ENCODE measurements around the gene STK32B.

STK32B gene

DNA sequence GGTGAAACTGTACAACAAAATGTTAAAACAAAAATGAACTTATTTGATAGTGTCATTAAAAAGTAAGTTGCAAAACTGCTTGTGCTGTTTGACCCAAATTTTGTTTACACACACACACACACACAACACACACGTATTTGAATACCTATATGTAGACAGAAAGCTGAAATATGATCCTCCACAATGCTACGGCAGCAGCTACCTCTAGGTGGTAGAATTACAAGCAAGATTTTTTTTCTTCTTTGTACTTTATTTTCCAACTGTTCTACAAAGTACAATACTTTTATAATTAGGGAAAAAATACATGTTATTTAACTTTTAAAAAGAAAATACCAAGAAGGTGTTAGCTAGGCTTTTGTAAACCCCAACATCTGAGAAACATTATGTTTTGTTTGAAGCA, 33.2 kb upstream of the STK32B start:
- Histone ChIP-seq H3K9me3 (ENCODE audit: control insufficient read depth in 1 of 2, low read length in 2 of 2) (no peaks in the 10 kb centered on the region), H3K27ac (ENCODE audit: low read length) (no peak overlapping the region), H3K27me3 (ENCODE audit: low read depth, low read length) (no peaks in the 10 kb centered on the region), H3K4me1 (ENCODE audit: control insufficient read depth in 1 of 2, insufficient read depth in 2 of 2, low read length in 2 of 2) (peaks cover 0 to 10% of the 10 kb centered on the region in 2 donors), H3K36me3 (ENCODE audit: control insufficient read depth in 1 of 2, insufficient read depth in 2 of 2, low read length in 2 of 2) (no peaks in the 10 kb centered on the region), H3K4me3 (ENCODE audit: low read depth in 1 of 2, low read length in 2 of 2) (no peak overlapping the region)

DNA sequence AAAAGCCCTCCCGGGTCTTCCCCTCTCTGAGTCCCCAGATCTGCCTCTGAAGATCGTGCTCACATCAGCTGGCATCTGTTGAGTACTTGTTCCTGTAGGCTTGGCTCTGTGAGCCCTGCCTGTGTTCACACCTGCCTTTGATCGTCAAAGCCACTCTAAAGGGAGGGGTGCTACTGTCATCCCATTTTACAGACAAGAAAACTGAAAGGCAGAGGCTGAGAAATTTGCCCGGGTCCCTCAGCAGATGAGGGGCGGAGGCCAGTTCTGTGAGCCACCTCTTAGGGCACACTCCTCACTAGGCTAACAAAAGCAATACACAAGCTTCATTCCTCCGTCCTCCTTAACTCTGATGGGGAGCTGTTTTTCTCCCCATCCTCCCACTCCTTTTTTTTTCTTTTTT, 32.7 kb upstream of the STK32B start:
- Histone ChIP-seq H3K27me3 (ENCODE audit: low read depth, low read length) (no peaks in the 10 kb centered on the region), H3K27ac (ENCODE audit: low read length) (no peak overlapping the region), H3K9me3 (ENCODE audit: control insufficient read depth in 1 of 2, low read length in 2 of 2) (no peaks in the 10 kb centered on the region), H3K36me3 (ENCODE audit: control insufficient read depth in 1 of 2, insufficient read depth in 2 of 2, low read length in 2 of 2) (no peaks in the 10 kb centered on the region), H3K4me3 (ENCODE audit: low read depth in 1 of 2, low read length in 2 of 2) (no peak overlapping the region), H3K4me1 (ENCODE audit: control insufficient read depth in 1 of 2, insufficient read depth in 2 of 2, low read length in 2 of 2) (peaks cover 0 to 10% of the 10 kb centered on the region in 2 donors)

DNA sequence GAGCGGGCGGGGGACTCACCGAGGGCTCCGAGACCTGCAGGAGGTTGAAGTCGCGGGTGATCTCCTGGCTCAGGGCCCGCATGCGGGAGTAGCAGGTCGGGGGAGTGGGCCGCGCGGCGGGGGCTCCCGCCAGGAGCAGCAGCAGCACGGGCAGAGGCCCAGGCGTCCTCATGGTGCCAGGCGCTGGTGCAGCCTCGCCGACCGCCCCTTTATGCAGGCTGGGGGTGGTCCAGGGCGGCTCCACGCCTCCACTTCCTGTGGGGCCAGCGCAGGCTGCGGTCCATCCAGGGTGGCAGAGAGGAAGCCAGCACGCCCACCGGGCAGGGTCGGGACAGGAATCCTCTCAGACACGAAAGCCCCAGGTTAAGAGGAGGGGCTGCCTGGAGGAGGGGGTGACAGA, 32.0 kb upstream of the STK32B start, which contains the start of gene CYTL1:
Gene CYTL1, minus strand, starts transcription at position 185 of the 400 bp plus-strand sequence. Its CDS starts 13 bp downstream, at position 172.
- no peaks in the 10 kb centered on the region for H3K27me3 ChIP-seq (ENCODE audit: low read depth, low read length)
- H3K27ac ChIP-seq (ENCODE audit: low read length) = no peak within 1 kb of the TSS
- H3K9me3 ChIP-seq (ENCODE audit: control insufficient read depth in 1 of 2, low read length in 2 of 2) = no peaks in the 10 kb centered on the region
- H3K4me1 ChIP-seq (ENCODE audit: control insufficient read depth in 1 of 2, insufficient read depth in 2 of 2, low read length in 2 of 2) = peaks cover 0 to 10% of the 10 kb centered on the region in 2 donors
- no peaks in the 10 kb centered on the region for H3K36me3 ChIP-seq (ENCODE audit: control insufficient read depth in 1 of 2, insufficient read depth in 2 of 2, low read length in 2 of 2)
- H3K4me3 ChIP-seq (ENCODE audit: low read depth in 1 of 2, low read length in 2 of 2) = peak within 1 kb of the TSS in 1 of 2 donors; percentile 50

GRCh38 chr4:5019796-5020195, 31.5 kb upstream of the STK32B start:
- peaks cover 0 to 10% of the 10 kb centered on the region in 2 donors for H3K4me1 ChIP-seq (ENCODE audit: control insufficient read depth in 1 of 2, insufficient read depth in 2 of 2, low read length in 2 of 2)
- no peaks in the 10 kb centered on the region for H3K9me3 ChIP-seq (ENCODE audit: control insufficient read depth in 1 of 2, low read length in 2 of 2)
- no peaks in the 10 kb centered on the region for H3K36me3 ChIP-seq (ENCODE audit: control insufficient read depth in 1 of 2, insufficient read depth in 2 of 2, low read length in 2 of 2)
- H3K27me3 ChIP-seq (ENCODE audit: low read depth, low read length) = no peaks in the 10 kb centered on the region
- no peak overlapping the region for H3K4me3 ChIP-seq (ENCODE audit: low read depth in 1 of 2, low read length in 2 of 2)
- H3K27ac ChIP-seq (ENCODE audit: low read length) = no peak overlapping the region

GRCh38 chr4:5020341-5020740, 30.9 kb upstream of the STK32B start:
- Histone ChIP-seq H3K4me3 (ENCODE audit: low read depth in 1 of 2, low read length in 2 of 2) (no peak overlapping the region), H3K9me3 (ENCODE audit: control insufficient read depth in 1 of 2, low read length in 2 of 2) (no peaks in the 10 kb centered on the region), H3K27ac (ENCODE audit: low read length) (no peak overlapping the region), H3K27me3 (ENCODE audit: low read depth, low read length) (no peaks in the 10 kb centered on the region), H3K36me3 (ENCODE audit: control insufficient read depth in 1 of 2, insufficient read depth in 2 of 2, low read length in 2 of 2) (no peaks in the 10 kb centered on the region), H3K4me1 (ENCODE audit: control insufficient read depth in 1 of 2, insufficient read depth in 2 of 2, low read length in 2 of 2) (peaks cover 0 to 10% of the 10 kb centered on the region in 2 donors)

- Histone ChIP-seq H3K4me1 (ENCODE audit: control insufficient read depth in 1 of 2, insufficient read depth in 2 of 2, low read length in 2 of 2) (peaks cover 0 to 10% of the 10 kb centered on the region in 2 donors), H3K27ac (ENCODE audit: low read length) (no peak overlapping the region), H3K4me3 (ENCODE audit: low read depth in 1 of 2, low read length in 2 of 2) (no peak overlapping the region), H3K27me3 (ENCODE audit: low read depth, low read length) (no peaks in the 10 kb centered on the region), H3K36me3 (ENCODE audit: control insufficient read depth in 1 of 2, insufficient read depth in 2 of 2, low read length in 2 of 2) (no peaks in the 10 kb centered on the region), H3K9me3 (ENCODE audit: control insufficient read depth in 1 of 2, low read length in 2 of 2) (no peaks in the 10 kb centered on the region)
Observed at GRCh38 chr4:5021546-5021945, 29.7 kb upstream of the STK32B start.

DNA sequence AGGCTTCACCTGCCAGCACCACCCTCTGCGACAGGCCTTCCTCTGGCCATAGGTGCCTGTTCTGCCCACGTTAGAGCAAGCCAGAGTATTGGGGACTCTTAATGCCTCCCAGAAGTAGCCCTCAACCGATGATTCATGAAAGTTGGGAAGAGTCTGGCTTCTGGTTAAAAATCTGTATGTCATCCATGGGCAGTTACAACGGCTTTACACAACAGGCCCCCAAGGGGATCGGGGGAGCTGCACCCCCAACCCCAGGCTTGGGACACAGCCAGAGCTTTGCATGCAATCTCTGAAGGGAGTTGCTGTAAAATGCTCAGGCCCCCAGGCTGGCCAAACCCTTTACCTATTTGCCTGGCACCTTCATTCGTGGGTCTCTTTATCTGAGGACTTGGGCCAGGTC, 26.6 kb upstream of the STK32B start:
- no peaks in the 10 kb centered on the region for H3K9me3 ChIP-seq (ENCODE audit: control insufficient read depth in 1 of 2, low read length in 2 of 2)
- H3K4me1 ChIP-seq (ENCODE audit: control insufficient read depth in 1 of 2, insufficient read depth in 2 of 2, low read length in 2 of 2) = peaks cover 0 to 3% of the 10 kb centered on the region in 2 donors
- no peaks in the 10 kb centered on the region for H3K36me3 ChIP-seq (ENCODE audit: control insufficient read depth in 1 of 2, insufficient read depth in 2 of 2, low read length in 2 of 2)
- no peak overlapping the region for H3K4me3 ChIP-seq (ENCODE audit: low read depth in 1 of 2, low read length in 2 of 2)
- H3K27me3 ChIP-seq (ENCODE audit: low read depth, low read length) = no peaks in the 10 kb centered on the region
- H3K27ac ChIP-seq (ENCODE audit: low read length) = no peak overlapping the region

DNA sequence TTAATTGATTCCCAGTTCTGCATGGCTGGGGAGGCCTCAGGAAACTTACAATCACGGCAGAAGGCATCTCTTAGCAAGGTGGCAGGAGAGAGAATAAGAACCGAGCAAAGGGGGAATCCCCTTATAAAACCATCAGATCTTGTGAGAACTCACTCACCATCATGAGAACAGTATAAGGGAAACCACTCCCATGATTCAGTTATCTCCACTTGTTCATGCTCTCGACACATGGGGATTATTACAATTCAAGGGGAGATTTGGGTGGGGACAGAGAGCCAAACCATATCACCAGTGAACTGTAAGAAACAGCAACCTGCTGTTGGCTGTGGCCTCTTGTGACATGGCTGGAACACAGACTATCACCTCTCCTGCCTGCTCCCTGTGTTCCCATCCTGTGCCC, 24.9 kb upstream of the STK32B start:
- H3K9me3 ChIP-seq (ENCODE audit: control insufficient read depth in 1 of 2, low read length in 2 of 2) = no peaks in the 10 kb centered on the region

GRCh38 chr4:5027346-5027745, 23.9 kb upstream of the STK32B start:
- H3K36me3 ChIP-seq (ENCODE audit: control insufficient read depth in 1 of 2, insufficient read depth in 2 of 2, low read length in 2 of 2) = no peaks in the 10 kb centered on the region
- no peaks in the 10 kb centered on the region for H3K9me3 ChIP-seq (ENCODE audit: control insufficient read depth in 1 of 2, low read length in 2 of 2)
- no peaks in the 10 kb centered on the region for H3K4me1 ChIP-seq (ENCODE audit: control insufficient read depth in 1 of 2, insufficient read depth in 2 of 2, low read length in 2 of 2)
- H3K27me3 ChIP-seq (ENCODE audit: low read depth, low read length) = no peaks in the 10 kb centered on the region
- H3K4me3 ChIP-seq (ENCODE audit: low read depth in 1 of 2, low read length in 2 of 2) = no peak overlapping the region
- H3K27ac ChIP-seq (ENCODE audit: low read length) = no peak overlapping the region

More for the DNA sequence above, 24.9 kb upstream of the STK32B start:
- no peaks in the 10 kb centered on the region for H3K27me3 ChIP-seq (ENCODE audit: low read depth, low read length)
- H3K36me3 ChIP-seq (ENCODE audit: control insufficient read depth in 1 of 2, insufficient read depth in 2 of 2, low read length in 2 of 2) = no peaks in the 10 kb centered on the region
- H3K4me1 ChIP-seq (ENCODE audit: control insufficient read depth in 1 of 2, insufficient read depth in 2 of 2, low read length in 2 of 2) = no peaks in the 10 kb centered on the region
- no peak overlapping the region for H3K4me3 ChIP-seq (ENCODE audit: low read depth in 1 of 2, low read length in 2 of 2)
- H3K27ac ChIP-seq (ENCODE audit: low read length) = no peak overlapping the region

- H3K4me1 ChIP-seq (ENCODE audit: control insufficient read depth in 1 of 2, insufficient read depth in 2 of 2, low read length in 2 of 2) = peaks cover 0 to 4% of the 10 kb centered on the region in 2 donors
- no peaks in the 10 kb centered on the region for H3K27me3 ChIP-seq (ENCODE audit: low read depth, low read length)
- no peaks in the 10 kb centered on the region for H3K9me3 ChIP-seq (ENCODE audit: control insufficient read depth in 1 of 2, low read length in 2 of 2)
- H3K4me3 ChIP-seq (ENCODE audit: low read depth in 1 of 2, low read length in 2 of 2) = no peak overlapping the region
- no peaks in the 10 kb centered on the region for H3K36me3 ChIP-seq (ENCODE audit: control insufficient read depth in 1 of 2, insufficient read depth in 2 of 2, low read length in 2 of 2)
- no peak overlapping the region for H3K27ac ChIP-seq (ENCODE audit: low read length)
Observed at GRCh38 chr4:5028480-5028879, 22.8 kb upstream of the STK32B start.

DNA sequence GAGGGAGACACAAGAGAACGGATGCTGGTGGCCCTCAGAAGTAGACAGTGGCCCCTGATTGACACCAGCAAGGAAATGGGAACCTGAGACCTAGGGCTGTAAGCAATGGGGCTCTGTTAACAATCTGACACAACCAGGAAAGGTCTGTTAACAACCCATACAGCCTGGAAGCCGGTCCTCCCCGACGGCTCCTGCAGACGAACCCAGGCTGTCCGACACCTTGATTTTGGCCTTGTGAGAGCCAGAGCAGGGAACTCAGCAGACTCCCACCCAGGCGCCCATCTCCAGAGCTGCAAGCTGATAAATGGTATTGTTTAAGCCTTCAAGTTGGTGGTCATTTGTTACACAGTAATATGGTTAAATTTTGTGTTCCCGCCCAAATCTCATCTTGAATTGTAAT, 21.8 kb upstream of the STK32B start:
- no peak overlapping the region for H3K4me3 ChIP-seq (ENCODE audit: low read depth in 1 of 2, low read length in 2 of 2)
- H3K36me3 ChIP-seq (ENCODE audit: control insufficient read depth in 1 of 2, insufficient read depth in 2 of 2, low read length in 2 of 2) = no peaks in the 10 kb centered on the region
- peaks cover 8 to 13% of the 10 kb centered on the region in 2 donors for H3K4me1 ChIP-seq (ENCODE audit: control insufficient read depth in 1 of 2, insufficient read depth in 2 of 2, low read length in 2 of 2)
- H3K27me3 ChIP-seq (ENCODE audit: low read depth, low read length) = no peaks in the 10 kb centered on the region
- no peaks in the 10 kb centered on the region for H3K9me3 ChIP-seq (ENCODE audit: control insufficient read depth in 1 of 2, low read length in 2 of 2)
- no peak overlapping the region for H3K27ac ChIP-seq (ENCODE audit: low read length)

DNA sequence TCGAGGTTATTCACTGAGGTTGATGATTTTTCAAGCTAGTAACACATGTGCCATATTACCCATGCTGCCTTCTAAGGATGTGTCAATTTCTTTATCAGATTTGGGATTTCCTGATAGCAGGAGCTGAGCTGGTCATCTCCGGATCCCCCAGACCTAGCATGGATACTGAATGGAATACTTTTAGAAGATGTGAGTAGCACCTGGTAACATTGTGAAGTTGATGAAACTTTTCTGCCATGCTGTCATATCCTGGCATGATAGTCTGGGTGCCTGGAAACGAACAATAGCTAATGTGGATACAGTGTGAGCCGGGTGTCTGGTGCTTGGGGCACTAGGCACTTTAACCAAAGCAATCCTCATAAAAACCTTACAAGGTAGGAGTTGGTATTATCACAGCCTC, 21.1 kb upstream of the STK32B start:
- Histone ChIP-seq H3K9me3 (ENCODE audit: control insufficient read depth in 1 of 2, low read length in 2 of 2) (no peaks in the 10 kb centered on the region), H3K4me3 (ENCODE audit: low read depth in 1 of 2, low read length in 2 of 2) (no peak overlapping the region), H3K27me3 (ENCODE audit: low read depth, low read length) (no peaks in the 10 kb centered on the region), H3K27ac (ENCODE audit: low read length) (no peak overlapping the region), H3K4me1 (ENCODE audit: control insufficient read depth in 1 of 2, insufficient read depth in 2 of 2, low read length in 2 of 2) (peaks cover 10 to 21% of the 10 kb centered on the region in 2 donors), H3K36me3 (ENCODE audit: control insufficient read depth in 1 of 2, insufficient read depth in 2 of 2, low read length in 2 of 2) (no peaks in the 10 kb centered on the region)
